NCI-H510A (cell line): ENCODE measurements around the gene TSPAN18.

Source experiments
- DNase-seq: peaks from one replicate; lab custom pipeline; 2025; lab: John Stamatoyannopoulos, UW

TSPAN18 gene

GRCh38 chr11:44848203-44848962 is 121.6 kb downstream of the TSPAN18 start:
- DNase-seq, result no peak

GRCh38 chr11:44848963-44849350 is 122.2 kb downstream of the TSPAN18 start:
- no peak for DNase-seq

DNA sequence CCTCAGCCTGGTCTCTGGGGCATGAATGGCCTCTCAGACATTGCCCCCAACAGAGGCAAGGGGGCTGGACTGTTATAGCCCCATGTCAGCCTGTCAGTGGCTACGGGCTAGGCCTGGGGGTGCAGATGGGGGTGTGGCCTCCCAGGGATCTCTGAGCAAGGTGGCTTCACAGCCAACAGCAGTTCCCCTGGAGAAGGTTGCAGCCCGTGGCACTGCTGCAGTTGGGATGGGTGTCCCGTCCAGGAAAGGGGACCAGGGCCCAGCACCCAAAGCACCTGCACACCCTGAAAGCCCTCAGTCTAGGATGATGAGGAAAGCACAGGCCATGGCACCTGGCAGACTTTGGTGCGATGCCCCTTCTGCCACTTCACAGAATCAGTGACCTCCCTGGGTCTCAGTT is 122.7 kb downstream of the TSPAN18 start:
- no peak for DNase-seq

DNA sequence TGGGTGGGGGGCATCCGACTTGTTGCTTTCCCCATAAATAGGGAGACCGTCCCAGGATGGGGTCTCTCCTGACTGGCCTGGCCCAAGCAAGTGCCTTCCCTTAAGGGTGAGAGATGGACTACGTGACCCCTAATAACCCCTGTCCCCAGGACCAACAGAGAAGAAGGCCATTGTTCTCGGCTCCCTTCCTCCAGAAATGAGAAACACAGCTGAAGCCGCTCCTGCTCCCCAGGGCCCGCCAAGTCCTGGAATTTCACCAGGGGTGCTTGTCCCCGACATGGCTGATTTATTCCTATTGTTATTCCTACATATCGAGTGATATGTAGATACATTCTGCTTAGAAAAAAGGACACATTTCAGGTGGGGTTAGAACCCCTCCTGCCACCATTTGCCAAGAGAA is 123.2 kb downstream of the TSPAN18 start:
- no peak for DNase-seq

- no peak for DNase-seq
Observed at GRCh38 chr11:44851496-44851895, 124.7 kb downstream of the TSPAN18 start.

DNA sequence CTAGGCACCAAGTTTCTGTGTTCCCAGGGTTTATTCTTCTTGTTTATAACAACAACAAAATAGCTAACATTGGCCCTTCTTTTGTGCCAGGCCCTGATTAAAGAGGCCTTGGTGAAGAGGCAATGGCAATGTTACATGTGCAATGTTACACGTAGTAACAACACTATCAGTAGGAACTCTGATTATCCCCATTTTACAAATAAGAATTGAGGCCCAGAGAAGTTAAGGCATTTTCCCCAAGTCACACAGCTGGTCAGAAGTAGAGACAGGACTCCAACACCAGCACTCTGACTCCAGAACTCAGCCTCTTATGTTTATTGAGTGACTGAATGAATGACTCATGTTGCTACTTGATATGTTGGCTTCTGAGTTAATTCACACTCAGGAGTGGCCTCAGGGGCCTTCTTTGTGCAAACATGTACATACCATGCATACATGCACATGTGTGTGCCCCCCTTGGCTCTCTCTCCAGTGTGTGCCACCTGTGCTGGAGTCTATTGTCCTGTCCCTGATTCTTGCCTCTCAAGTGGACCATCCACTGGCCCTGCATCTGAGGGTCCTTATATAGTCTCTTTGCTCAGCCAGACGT is 125.5 kb downstream of the TSPAN18 start:
- no peak for DNase-seq

- no peak for DNase-seq
Observed at GRCh38 chr11:44852952-44853351, 126.2 kb downstream of the TSPAN18 start.

GRCh38 chr11:44853666-44854065 is 126.9 kb downstream of the TSPAN18 start:
- no peak for DNase-seq

- no peak for DNase-seq
Observed at GRCh38 chr11:44854086-44854485, 127.3 kb downstream of the TSPAN18 start.

DNA sequence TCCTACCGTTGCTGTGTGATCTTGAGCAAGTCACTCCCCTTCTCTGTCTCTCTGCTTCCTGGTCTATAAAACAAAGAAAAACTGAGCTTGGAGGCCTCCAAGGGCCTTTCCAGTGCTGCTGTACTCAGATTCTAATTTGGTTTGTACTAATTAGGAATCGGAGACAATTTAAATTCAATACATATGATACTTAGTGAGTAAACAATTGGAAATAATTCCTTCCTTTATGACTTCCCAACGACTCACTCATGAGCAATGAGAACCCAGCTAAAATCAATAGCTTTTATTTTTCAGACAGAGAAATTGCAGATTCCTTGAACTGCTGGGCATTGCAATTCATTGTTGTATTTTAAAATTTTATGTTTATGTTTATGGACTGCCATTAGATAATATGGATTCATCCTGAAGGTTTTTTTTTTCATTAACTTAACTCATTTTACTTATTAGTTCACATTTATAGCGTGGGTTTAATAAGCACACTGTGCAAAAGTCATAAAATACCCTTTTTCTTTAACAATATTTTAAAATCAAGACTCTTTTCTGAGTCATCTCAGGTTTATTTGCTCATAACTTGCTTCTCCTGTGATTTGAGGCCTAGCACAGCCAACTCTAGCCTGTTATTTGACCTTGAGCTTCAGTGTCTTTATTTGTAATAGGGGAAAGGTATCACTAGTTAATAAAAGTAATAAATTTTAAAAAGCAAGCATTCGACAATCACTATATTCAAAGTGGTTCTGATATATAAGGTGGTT is 128.2 kb downstream of the TSPAN18 start:
- DNase-seq, result no peak

DNA sequence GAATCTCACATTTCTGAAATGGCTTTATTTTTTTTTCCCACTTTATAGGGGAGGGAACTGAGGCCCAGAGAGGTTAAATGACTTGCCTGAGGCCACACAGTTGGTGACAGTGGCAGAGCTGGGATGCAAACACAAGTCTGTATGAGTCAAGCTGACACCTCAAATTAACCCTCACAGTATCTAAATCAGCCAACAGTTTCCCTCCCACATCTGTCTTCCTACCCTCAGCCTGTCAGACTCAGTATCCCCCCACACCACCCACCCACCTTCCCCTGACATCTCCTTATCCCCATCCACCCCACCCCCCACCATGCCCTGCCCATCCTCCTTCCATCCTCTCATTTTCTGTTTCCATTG is 128.7 kb downstream of the TSPAN18 start:
- no peak for DNase-seq

GRCh38 chr11:44857490-44858090 is 130.8 kb downstream of the TSPAN18 start:
- DNase-seq, result no peak

GRCh38 chr11:44858796-44859527 is 132.2 kb downstream of the TSPAN18 start:
- DNase-seq, result no peak

DNA sequence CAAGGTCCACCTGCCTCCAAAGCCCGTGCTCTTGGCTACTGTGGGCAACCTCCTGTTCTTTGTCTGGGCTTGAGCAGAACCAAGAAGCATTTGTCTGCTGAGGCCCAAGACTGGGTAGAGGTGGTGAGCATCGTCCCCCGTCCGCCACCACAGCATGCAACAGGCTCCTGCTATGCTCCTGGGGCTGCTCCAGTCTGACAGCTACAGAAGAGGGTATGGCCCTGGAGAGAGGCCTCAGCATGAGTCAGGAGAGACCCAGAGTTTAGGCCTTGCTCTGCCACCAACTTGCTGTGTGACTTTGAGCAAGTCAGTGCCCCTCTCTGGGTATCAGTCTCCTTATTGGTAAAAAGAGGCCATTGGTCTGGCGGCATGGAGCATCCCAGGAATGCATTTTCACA is 132.8 kb downstream of the TSPAN18 start:
- DNase-seq, result no peak

DNA sequence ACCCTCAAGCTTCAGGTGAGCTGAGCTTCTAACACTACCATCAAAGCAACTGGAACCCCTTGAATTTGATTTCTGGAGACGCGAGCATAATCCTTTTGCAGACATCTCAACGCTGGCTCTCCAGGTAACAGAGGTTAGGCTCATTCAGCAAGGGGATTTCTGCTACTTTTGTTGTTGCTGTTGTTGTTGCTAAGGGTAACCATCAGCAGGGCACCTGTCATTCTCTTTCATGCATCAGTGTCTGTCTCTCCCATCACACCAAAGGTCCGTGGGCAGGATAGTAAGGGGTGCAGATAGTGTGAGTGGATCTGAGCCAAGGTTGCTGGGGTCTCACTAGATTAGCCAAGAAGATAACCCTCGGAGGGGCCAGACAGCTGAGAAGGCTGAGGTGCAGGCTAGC is 133.6 kb downstream of the TSPAN18 start:
- DNase-seq, result no peak

DNA sequence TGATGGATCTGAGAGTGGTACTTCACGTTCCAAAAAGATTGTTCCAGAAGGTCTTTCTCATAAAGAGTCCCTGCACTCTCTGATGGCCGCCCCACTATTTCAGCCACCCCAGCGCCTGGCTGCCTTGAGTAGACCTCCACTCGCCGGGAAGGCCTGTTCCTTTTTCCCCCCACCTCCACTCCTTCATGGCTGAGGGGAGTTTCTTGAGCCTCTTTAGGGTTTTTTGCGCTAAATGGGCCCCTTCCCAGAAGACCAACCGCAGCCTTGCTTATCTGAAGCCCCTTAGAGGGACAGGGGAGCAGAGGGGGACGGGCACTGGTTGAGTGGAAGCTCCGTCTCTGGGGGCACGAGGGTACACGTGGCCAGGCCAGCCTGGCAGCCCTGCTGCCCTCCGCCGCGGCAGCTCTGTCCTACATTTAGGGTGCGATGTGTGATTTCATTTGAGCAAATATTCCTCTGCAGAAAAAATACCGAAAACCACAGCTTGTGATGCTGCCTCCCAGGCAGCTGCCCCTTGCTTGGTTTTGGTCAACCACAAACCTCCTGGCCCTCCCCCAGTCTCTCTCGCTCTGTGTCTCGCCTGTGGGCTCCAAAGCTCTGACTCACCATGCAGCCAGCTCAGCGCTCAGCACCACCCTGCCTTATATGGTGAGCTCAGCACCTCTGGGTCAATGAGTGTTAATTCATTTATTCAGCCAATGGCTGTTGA is 135.2 kb downstream of the TSPAN18 start:
- DNase-seq, result no peak

GRCh38 chr11:44862558-44863101 is 135.9 kb downstream of the TSPAN18 start:
- DNase-seq, result no peak

DNA sequence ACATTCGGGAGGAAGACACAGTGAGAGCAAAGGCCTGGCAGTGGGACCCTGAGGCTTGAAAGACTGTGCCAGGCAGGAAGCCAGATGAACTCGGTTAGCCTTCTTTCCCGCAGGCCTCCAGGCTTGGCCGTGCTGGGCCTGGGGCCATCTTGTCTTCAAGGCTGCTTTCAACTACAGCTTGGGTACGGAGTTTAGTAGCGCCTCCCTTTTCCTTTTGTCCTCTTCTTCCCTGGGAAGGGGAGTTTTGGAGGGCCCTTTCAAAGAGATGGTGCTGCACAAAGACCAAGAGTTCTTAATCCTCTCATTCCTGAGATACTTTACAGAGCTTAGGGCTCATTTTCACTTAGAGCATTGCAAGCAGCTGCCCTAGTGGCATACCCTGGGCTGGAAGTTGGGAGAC is 136.5 kb downstream of the TSPAN18 start:
- DNase-seq, result no peak

GRCh38 chr11:44865866-44866272 is 139.1 kb downstream of the TSPAN18 start:
- no peak for DNase-seq

DNA sequence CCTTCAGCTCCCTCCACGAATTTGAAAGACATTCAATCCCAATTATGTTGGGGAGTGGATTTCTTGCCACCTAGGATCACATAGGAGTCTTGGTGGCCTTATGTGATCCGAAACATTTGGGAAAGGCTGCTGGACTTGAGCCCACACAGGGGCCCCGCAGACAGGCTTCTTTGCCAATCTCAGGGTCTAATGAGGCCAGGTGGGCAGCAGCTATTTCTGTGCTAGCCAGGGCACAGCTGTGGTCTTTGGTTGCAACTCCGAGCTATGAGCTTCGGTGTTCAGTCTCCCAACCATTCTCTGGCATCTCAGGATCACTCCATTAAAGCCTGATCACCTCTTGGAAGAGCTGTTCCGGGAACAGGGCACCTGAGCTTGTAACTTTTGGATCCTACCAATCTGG is 139.5 kb downstream of the TSPAN18 start:
- DNase-seq, result no peak

DNA sequence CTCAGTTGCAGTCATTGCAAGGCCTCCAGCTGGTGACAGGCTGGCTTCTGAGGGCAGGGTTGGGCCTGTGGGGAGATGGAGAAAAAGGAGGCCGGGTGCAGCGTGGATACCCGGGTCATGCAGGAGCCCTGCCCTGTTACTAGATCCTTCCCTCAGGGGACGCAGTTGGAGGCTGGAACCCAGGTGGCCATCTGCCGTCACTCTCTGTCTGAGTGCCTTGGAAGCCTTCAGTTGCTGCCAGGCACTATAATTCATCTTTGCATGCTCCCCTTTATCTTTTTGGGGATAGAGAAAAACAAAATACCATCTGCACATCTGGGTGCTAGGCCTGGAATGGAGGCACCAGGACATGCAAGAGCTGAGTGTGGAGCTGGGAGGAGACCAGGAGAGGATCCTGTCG is 141.3 kb downstream of the TSPAN18 start:
- no peak for DNase-seq
